ENCODE results near the gene PRRT1B.

Gene PRRT1B

DNA sequence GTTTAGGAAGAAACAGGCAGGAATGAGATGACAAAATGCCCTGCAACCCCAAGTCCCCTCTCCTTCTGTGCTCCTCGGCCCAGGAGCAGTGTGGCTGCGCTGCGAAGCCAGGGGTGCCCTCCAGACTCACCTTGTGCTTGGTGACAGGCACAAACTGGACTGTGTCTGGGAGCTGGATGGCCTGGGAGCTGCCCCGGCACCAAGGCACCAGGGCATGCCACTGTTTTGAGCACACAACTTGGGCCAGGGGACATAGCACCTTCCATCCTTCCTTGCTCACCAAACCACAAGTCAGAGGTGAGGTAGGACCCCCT lies 51.1 kb downstream of the PRRT1B start:
- no peak for DNase-seq (ENCODE audit: low spot score)

DNA sequence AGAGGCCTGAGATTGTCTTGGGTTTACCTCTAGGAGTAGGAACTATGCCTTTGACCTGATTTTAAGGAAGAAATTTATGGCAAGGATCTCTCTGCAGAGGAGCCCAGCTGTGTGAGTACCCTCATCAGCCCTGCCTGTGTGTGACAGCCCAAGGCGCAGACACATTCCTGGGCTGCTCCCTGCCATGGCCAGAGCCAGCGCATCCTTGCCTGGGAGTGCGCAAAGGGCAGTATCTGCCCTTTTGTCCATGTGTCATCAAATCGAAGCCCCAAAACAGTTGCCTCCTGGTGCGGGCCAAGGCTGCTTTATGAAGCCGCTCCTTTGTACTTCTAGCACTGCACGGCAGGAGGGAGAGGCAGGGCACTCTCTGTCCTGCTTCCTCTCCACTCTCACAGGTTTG lies 51.9 kb downstream of the PRRT1B start:
- DNase-seq (ENCODE audit: low spot score) = no peak

DNA sequence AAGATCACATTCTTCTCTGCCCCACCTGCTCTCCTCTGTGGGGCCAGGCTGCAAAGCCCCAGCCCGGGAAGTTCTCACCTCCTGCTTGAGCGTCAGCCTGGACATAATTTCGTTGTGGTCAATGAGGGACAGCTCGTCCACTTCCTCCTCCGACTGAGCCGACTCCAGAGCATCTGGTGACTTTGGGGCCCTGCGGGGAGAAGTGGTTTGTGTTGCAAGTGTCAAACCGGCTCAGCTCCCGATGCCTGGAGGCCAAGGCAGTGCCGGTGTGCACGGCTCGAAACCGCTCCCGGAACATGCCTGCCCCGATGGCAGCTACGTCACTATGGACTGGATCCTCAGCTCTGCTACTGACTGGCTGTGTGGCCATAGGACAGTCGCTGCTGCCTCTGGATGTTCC lies 52.8 kb downstream of the PRRT1B start:
- no peak for DNase-seq (ENCODE audit: low spot score)

DNA sequence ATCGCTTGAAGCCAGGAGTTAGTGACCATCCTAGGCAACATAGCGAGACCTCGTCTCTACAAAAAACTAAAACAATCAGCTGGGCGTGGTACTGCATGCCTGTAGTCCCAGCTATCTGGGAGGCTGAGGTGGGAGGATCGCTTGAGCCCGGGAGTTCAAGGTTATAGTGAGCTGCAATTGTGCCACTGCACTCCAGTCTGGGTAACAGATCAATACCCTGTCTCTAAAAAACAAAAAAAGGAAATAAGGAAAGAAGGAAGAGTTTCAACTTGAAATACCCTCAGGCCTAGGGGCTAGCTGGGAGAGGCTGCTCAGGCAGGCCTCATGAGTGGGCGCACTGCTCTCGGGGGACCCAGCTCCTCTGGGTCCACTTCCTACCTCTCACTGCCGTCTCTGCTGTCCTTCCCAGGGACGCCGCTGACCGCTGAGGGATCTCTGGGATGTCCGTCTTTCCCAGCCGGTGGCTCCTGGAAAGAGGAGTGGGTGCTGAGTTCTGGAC lies 56.4 kb downstream of the PRRT1B start:
- DNase-seq (ENCODE audit: low spot score) = no peak

DNA sequence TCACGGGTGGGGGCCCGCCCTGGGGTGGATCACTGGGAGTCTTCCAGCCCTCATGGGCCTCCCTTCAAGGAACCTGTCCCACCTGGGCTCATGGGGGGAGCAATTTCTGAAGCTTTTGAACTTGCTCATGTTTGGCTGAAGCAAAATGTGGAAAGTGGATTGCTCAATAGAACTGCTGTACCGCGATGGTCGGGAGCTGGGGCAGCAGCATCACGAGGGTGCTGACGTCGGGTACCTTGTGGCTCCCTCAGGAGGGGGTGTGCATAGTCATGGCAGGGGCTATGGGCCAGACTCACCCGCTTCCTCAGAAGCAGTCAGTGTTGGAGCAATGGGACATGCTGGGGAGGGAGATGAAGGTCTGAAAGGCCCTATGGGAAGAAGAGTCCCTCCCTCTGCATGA lies 57.9 kb downstream of the PRRT1B start:
- no peak for DNase-seq (ENCODE audit: low spot score)

DNA sequence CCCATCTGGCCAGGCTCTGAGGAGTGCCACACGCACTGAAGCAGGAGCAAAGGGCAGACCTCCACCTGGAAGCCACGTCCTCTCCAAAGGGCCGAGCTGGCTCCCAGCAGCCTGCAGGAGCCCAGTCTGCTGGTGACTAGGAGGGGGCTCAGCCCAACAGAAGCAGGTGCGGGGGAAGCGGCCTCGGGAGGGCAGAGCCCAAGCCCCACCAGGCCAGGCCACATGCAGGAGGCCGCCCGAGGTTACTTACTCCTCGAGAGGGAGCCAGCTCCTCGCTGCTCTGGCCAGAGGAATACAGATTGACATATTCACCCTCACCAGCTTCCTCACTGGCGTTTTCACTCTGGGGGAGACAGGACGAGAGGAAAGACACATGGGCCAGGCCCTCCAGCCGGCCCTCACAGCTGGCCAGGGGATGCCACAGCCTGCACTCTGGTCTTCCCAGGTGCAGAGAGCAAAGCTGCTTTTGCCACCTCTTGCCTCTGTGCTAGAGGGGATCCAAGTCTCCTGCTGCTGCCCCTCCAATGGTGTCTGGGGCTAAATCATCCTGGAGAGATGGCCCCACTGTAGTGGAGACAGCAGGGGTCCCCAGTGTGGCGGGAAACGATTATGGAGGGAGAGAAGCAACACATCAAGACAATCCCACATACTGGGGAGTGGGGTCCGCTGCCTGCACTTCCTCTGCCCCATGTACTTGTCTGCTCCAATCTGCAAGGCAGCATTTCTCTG lies 58.6 kb downstream of the PRRT1B start:
- DNase-seq (ENCODE audit: low spot score) = no peak

DNA sequence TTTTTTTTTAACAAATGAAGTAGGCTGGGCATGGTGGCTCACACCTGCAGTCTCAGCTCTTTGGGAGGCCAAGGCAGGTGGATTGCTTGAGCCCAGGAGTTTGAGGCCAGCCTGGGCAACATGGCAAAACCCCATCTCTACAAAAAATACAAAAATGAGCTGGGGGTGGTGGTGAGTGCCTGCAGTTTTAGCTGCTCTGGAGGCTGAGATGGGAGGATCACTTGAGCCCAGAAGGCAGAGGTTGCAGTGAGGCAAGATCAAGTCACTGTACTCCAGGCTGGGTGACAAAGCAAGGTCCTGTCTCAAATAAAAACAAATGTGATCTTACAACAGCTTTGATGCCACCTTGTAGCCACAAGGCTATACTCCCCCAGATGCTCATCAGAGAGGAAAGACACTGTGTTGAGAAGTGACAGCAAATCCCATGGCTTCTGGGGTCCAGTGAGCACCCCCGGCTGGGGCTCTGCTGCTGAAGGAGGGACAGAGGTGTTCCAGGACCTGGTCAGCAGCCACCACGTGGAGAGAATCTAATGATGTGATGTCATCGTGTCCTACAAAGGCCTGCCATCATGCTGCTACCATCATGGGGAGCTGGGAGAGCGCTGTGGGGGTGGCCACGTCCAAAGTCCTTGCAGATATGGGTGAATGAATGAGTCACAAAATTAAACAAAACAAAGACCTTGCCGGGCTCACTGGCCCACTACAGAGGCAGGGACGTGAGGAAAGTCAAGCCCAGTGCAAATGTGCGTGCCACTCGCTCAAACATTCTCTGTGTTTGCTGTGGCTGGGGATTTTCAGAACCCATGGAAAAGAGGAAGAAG lies 60.7 kb downstream of the PRRT1B start:
- DNase-seq (ENCODE audit: low spot score) = no peak

DNA sequence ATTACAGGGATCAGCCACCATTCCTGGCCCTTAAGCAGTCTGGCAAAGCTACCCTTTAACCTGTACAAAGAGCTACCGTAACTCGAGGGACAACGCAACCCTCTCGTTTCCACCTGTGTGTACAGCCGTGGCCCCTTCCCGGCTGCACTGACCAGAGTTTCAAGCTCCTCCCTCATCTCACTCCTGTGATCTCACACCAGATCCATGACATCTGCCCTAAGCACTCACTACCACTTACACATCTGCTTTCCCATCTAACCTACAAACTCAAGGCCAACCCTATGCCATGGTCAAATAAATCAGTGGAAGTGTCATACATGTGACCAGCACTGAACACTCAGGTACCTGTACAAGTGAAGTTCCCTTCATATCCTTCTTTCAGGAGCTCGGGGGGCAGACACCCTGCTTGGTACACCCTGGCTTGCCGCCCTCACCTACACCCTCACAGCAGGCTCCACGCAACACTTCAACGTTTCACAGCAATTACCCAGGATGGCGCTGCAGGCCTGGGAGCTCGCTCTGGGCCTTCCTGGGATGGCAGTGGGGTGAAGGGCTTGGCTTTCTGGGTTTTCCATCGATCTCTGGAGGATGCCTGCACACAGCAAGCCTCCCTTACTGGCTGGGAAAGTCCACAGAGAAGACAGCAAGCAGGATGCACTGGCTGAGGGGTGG lies 61.7 kb downstream of the PRRT1B start:
- DNase-seq (ENCODE audit: low spot score) = no peak

DNA sequence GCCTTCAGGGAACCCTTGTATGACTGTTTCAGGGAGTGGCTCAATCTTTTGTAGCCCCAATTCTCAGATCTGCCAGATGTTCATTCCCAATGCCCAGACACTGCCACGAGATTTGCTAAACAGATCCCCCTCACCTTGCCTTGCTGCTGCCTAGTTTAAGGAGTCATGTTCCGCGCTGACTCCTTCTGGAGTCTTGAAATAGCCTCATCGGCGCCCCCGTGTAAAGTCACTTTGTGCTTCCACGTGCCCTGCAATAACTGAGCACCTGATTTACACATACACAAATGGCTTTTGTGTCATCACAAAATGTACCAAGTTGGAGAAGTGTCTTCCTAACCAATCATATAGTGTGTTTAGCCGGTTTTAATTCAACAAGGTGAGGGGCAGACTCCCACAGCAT lies 62.3 kb downstream of the PRRT1B start:
- DNase-seq (ENCODE audit: low spot score) = no peak

DNA sequence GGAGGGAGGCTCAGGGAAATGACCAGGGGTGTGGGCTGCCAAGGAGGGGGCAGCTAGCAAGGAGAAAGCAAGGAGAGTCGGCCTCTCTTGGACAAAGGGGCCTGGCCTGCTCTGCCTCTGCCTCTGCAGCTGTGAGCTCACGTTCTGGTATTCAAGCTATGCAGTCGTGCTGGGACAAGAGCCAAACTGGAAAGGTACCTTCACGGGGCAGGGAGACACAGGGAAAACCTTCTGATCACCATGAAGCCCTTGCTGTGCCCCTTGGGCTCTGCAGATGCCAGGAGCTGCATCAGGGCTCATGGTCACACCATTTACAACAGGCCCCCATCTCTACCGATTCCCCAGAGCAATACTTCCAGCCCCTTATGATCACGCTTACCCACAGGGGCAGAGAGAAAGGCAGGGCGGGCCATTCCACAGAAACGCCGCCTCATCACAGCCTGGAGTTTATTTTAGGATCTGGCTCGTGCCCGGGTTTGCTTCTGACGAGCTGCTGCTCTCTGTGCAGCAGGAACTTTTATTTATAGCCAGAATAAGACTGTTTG lies 63.2 kb downstream of the PRRT1B start:
- no peak for DNase-seq (ENCODE audit: low spot score)

Measured in germinal center (tissue), 1 donor.